A549 (cell line): ENCODE results near the gene PGAP3.

Experiments used
- BHLHE40 ChIP-seq: IDR thresholded peaks from 2 replicates; pipeline ENCODE4 v1.6.1; 2012; ENCODE audit warnings: low read depth, low read length, inconsistent platforms
- CHD4 ChIP-seq: fragments of 200-600 bp; sonication (generic); IDR thresholded peaks from 2 replicates; pipeline ENCODE4 v1.6.1; 2016; ENCODE audit warnings: antibody characterized with exemption, mild to moderate bottlenecking, borderline replicate concordance
- JUNB ChIP-seq: fragments of >200 bp; sonication (Bioruptor Twin); formaldehyde crosslinking; IDR thresholded peaks from 2 replicates; pipeline ENCODE4 v1.6.1; 2016
- KDM5A ChIP-seq: fragments of 200-600 bp; sonication (generic); IDR thresholded peaks from 2 replicates; pipeline ENCODE4 v1.6.1; 2016; ENCODE audit warnings: antibody characterized with exemption, mild to moderate bottlenecking
- PHF8 ChIP-seq: fragments of 200-600 bp; sonication (generic); IDR thresholded peaks from 2 replicates; pipeline ENCODE4 v1.6.1; 2016; ENCODE audit warnings: low read depth, mild to moderate bottlenecking, antibody characterized with exemption, moderate library complexity, borderline replicate concordance
- POLR2A ChIP-seq: IDR thresholded peaks from 2 replicates; pipeline ENCODE4 v1.6.1; 2012; ENCODE audit warnings: mild to moderate bottlenecking, low read length
- RCOR1 ChIP-seq: fragments of 150-350 bp; IDR thresholded peaks from 2 replicates; pipeline ENCODE4 v1.6.1; 2014; ENCODE audit warnings: antibody characterized with exemption, low read length, low read depth
- SMC3 ChIP-seq: fragments of >200 bp; sonication (Bioruptor Twin); formaldehyde crosslinking; IDR thresholded peaks from 3 replicates; pipeline ENCODE4 v1.6.1; 2018; ENCODE audit warnings: inconsistent platforms
- SREBF2 ChIP-seq: fragments of 450-650 bp; IDR thresholded peaks from 2 replicates; pipeline ENCODE4 v1.6.1; 2014; ENCODE audit warnings: mild to moderate bottlenecking, moderate library complexity
- ZFP36 ChIP-seq: fragments of 450-650 bp; IDR thresholded peaks from 2 replicates; pipeline ENCODE4 v1.6.1; 2014; ENCODE audit warnings: borderline replicate concordance; ENCODE audit not compliant: partially characterized antibody
- TF ChIP-seq, protein P1 (sequence below): fragments of >200 bp; sonication (Bioruptor Twin); formaldehyde crosslinking; IDR thresholded peaks from 3 replicates; pipeline ENCODE4 v1.5.1; 2016
- TF ChIP-seq, protein P2 (sequence below): fragments of 150-350 bp; IDR thresholded peaks from 2 replicates; pipeline ENCODE4 v1.6.1; 2014; ENCODE audit warnings: low read depth, mild to moderate bottlenecking, low read length

DNA sequence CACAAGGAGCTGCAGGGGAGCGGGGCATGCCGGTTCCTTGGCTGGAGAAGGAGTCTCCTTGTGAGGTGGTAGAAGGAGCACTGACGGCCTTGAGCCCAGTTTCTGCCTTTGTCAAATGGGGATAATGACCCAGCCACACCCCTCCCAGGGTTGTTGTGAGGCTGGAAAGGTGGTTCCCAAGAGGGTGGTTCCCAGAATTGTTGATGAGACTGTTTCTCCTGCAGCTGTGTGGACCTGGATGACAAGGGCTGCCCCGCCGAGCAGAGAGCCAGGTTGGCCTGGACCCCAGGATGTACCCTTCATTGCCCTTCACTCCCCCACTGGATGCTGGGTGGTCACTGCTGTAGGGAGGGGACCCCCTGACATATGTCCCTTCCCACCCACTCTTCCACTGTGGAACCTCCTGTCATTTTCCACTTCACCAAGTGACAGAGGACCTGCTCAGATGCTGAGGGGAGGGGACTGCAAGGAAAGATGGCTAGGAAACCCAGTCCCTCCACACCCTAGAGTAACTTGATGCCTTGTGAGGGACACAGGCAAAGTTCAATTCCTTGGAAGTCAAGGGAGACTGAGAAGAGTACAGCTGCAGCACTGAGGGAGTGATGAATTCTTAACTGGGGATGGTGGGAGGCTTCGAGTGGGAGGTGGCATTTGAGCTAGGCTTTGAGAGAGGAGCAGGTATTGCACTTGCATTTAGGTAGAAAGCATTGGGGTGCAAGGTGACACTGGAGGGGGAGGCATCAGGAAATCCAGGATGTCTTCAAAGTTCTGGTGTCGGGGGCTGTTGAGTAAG is 31.9 kb upstream of the PGAP3 start:
- TF ChIP-seq, protein P1, sequence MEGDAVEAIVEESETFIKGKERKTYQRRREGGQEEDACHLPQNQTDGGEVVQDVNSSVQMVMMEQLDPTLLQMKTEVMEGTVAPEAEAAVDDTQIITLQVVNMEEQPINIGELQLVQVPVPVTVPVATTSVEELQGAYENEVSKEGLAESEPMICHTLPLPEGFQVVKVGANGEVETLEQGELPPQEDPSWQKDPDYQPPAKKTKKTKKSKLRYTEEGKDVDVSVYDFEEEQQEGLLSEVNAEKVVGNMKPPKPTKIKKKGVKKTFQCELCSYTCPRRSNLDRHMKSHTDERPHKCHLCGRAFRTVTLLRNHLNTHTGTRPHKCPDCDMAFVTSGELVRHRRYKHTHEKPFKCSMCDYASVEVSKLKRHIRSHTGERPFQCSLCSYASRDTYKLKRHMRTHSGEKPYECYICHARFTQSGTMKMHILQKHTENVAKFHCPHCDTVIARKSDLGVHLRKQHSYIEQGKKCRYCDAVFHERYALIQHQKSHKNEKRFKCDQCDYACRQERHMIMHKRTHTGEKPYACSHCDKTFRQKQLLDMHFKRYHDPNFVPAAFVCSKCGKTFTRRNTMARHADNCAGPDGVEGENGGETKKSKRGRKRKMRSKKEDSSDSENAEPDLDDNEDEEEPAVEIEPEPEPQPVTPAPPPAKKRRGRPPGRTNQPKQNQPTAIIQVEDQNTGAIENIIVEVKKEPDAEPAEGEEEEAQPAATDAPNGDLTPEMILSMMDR: no peak
- no peak for TF ChIP-seq SREBF2
- TF ChIP-seq, protein P2, sequence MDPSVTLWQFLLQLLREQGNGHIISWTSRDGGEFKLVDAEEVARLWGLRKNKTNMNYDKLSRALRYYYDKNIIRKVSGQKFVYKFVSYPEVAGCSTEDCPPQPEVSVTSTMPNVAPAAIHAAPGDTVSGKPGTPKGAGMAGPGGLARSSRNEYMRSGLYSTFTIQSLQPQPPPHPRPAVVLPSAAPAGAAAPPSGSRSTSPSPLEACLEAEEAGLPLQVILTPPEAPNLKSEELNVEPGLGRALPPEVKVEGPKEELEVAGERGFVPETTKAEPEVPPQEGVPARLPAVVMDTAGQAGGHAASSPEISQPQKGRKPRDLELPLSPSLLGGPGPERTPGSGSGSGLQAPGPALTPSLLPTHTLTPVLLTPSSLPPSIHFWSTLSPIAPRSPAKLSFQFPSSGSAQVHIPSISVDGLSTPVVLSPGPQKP: no peak
- no peak for TF ChIP-seq JUNB
- TF ChIP-seq RCOR1: no peak
- no peak for TF ChIP-seq KDM5A
- no peak for TF ChIP-seq POLR2A
- TF ChIP-seq SMC3: no peak
- no peak for TF ChIP-seq BHLHE40
- no peak for TF ChIP-seq PHF8
- TF ChIP-seq CHD4: no peak
- no peak for TF ChIP-seq ZFP36
